Small intestine (tissue), 7 donors: ENCODE measurements around the gene OOSP4A. TPM values are rescaled to one million over a fixed set of nuclear protein-coding genes. Genes with fewer than 3 reads are reported as not detected.

Experiments used
- DNase-seq, 2 donors: peaks; one replicate each; pipeline versions ENCODE4 v3.0.0 to v3.0.0-alpha.2; 2013
- FAIRE-seq: peaks from 2 replicates; lab custom pipeline; 2012; peaks lifted over from hg19 to GRCh38; lab: Jason Lieb, UNC
- H3K27ac ChIP-seq, 3 donors: one replicate each; pipeline ENCODE4 v1.5.1; 2013; ENCODE audit warnings: low read length in 2 of 3, mild to moderate bottlenecking in 2 of 3, control low read depth in 1 of 3, inconsistent platforms in 1 of 3, low read depth in 1 of 3, moderate library complexity in 1 of 3
- H3K27me3 ChIP-seq, 3 donors: one replicate each; pipeline ENCODE4 v1.6.1; 2013; ENCODE audit warnings: low read length in 3 of 3, inconsistent platforms in 1 of 3; ENCODE audit not compliant: control insufficient read depth in 3 of 3, insufficient read depth in 3 of 3
- H3K36me3 ChIP-seq, 3 donors: one replicate each; pipeline ENCODE4 v1.6.1; 2013; ENCODE audit warnings: low read length in 3 of 3, inconsistent platforms in 1 of 3, low read depth in 1 of 3, mild to moderate bottlenecking in 1 of 3, moderate library complexity in 1 of 3; ENCODE audit not compliant: control insufficient read depth in 3 of 3, insufficient read depth in 2 of 3
- H3K4me1 ChIP-seq, 3 donors: one replicate each; pipeline ENCODE4 v1.6.1; 2013; ENCODE audit warnings: low read length in 2 of 3, inconsistent platforms in 1 of 3, low read depth in 1 of 3, mild to moderate bottlenecking in 1 of 3, moderate library complexity in 1 of 3; ENCODE audit not compliant: control insufficient read depth in 3 of 3, insufficient read depth in 2 of 3
- H3K4me3 ChIP-seq, 3 donors: one replicate each; pipeline ENCODE4 v1.5.1; 2013; ENCODE audit warnings: low read length in 3 of 3, control low read depth in 1 of 3, inconsistent platforms in 1 of 3, low read depth in 1 of 3, mild to moderate bottlenecking in 1 of 3, moderate library complexity in 1 of 3
- H3K9me3 ChIP-seq, 2 donors: one replicate each; pipeline ENCODE4 v1.6.1; 2013; ENCODE audit warnings: low read depth in 1 of 2, low read length in 1 of 2; ENCODE audit not compliant: control insufficient read depth in 2 of 2, insufficient read depth in 1 of 2
- WGBS, 3 donors: extraction: QIAGEN DNeasy Blood & Tissue Kit; methylation state at CpG; one replicate each; pipeline ENCODE4 v1.1.7; 2013; 5-methylcytosine and 5-hydroxymethylcytosine counted together
- polyA plus RNA-seq, 4 donors: library from polyadenylated mRNA; stranded (reverse) in 3 of 4; unstranded in 1 of 4; fragments of 200-250 nt in 3 of 4; fragments of 120-200 nt in 1 of 4; gene quantifications; one replicate each; pipeline versions ENCODE4 v1.2.1 to v1.2.3, GENCODE V29; 2013
- donor health status: healthy with polysubstance abuse.
- donor health status: control.
- donor health status: control.
- donor health status: Bipolar disorder and iron deficiency.
- donor health status: healthy.

OOSP4A gene
- polyA plus RNA-seq, 4 donors = 0.09 TPM; not detected in 3

DNA sequence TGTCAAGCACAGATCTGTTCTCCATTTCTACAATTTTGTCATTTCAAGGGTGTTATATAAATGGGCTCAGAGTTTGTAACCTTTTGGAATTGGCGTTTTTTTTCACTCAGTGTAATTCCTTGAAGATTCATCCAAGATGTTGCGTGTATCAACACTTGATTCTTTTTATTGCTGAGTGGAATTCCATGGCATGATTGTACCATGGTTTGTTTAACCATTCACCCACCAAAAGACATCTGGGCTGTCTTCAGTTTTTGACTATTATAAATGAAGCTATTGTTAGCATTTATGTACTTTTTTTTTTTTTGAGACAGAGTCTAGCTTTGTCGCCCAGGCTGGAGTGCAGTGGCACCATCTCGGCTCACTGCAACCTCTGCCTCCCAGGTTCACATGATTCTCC lies 22.7 kb upstream of the OOSP4A start:
- FAIRE-seq (no peak), DNase-seq (no peak)
- Histone ChIP-seq H3K36me3 (no peaks in the 10 kb centered on the region), H3K27me3 (no peaks in the 10 kb centered on the region), H3K4me1 (no peaks in the 10 kb centered on the region), H3K9me3 (peaks cover 0 to 3% of the 10 kb centered on the region in 2 donors), H3K27ac (no peak overlapping the region), H3K4me3 (no peak overlapping the region)
- 84 to 88% (median 87%) methylated on average over 4 of the region's 4 CpGs for WGBS, 3 donors

DNA sequence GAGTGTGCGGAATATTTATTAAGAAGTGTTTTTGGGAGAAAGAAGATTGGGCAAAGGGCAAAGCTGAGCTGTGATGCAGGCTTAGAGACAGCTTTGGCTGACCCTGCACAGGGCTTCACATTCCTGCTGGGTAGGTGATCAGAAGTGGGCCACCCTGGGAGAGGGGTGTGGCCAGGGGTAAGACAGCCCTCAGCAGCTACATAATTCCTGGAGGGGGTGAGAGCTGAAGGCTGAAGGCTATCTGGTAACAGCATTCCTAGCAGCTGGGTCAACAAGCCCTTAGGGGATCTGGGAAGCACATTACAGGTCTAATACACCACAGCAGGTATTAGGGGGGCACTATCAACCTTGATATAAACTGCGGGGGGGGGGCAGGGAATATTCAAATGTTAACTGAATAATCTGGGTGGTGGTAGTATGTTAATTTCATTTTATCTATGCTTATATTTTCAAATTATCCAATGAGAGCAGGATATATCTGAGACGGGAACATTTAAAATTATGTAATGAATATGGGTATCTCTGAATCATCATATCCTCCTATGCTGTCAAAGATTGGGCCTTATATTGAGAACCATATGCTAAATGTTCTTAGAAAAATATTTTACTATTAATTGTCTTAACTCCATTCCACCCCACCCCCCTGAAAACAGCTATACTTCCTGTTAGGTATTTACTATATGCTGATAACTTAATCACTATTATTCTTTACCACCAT lies 19.7 kb upstream of the OOSP4A start:
- Histone ChIP-seq H3K27me3 (no peaks in the 10 kb centered on the region), H3K27ac (no peak overlapping the region), H3K9me3 (peaks cover 0 to 3% of the 10 kb centered on the region in 2 donors), H3K4me3 (no peak overlapping the region), H3K36me3 (no peaks in the 10 kb centered on the region), H3K4me1 (no peaks in the 10 kb centered on the region)
- FAIRE-seq (no peak), DNase-seq (no peak)
- WGBS, 3 donors = 90 to 94% (median 91%) methylated on average over 3 of the region's 3 CpGs

DNA sequence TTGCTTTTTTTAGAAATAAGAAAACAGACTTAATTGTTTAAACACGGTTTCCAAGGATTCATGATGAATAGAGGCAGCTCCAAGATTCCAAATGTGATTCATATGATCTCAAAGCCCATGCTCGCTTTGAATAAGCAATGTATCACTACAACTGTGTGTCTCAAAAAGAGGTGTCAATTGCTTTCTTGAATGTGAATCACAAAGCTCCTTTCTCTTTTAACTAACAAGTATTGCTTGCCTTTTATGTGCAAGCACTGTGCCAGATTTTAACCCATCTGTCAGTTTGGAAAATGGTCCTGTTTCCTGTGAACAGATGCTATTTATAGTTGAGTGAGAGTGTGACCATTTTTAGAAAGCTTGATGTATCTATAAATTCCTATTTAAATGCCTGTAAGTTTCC lies 19.1 kb upstream of the OOSP4A start:
- no peak overlapping the region for H3K4me3 ChIP-seq
- 51 to 61% (median 57%) methylated on average over 2 of the region's 2 CpGs for WGBS, 3 donors
- no peak for DNase-seq
- FAIRE-seq = no peak
- peaks cover 0 to 3% of the 10 kb centered on the region in 2 donors for H3K9me3 ChIP-seq
- no peak overlapping the region for H3K27ac ChIP-seq
- H3K4me1 ChIP-seq = no peaks in the 10 kb centered on the region
- H3K36me3 ChIP-seq = no peaks in the 10 kb centered on the region
- no peaks in the 10 kb centered on the region for H3K27me3 ChIP-seq

DNA sequence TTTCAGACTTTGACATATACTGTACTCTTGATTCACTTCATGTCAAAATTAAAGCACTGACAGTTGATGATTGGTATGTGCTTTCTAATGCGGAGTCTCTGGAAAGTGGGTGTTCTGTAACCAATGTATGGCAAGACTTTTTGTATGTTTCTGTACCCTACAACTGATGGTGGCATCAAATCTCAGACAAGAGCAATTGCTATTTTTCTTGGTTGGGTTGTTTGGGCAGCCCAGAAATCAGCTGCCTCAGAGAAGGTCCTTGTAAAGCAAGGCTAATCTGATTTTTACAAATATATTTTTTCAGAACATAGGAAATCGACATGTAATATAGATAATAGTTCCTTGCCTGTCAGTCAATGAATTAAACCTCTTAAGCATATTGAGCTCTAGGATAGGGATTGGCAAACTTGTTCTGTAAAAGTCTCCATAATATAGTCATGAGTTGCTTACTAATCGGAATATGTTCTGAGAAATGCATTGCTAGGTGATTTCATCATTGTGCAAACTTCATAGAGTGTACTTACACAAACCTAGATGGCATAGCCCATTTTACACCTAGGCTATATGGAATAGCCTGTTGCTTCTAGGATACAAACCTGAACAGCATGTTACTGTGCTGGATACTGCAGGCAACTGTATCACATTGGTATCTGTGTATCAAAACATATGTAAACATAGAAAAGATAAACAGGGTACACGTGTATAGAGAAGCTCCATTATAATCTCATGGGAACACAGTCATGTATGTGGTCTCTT lies 10.2 kb upstream of the OOSP4A start:
- Histone ChIP-seq H3K27ac (no peak overlapping the region), H3K9me3 (no peaks in the 10 kb centered on the region), H3K36me3 (no peaks in the 10 kb centered on the region), H3K4me1 (no peaks in the 10 kb centered on the region), H3K27me3 (no peaks in the 10 kb centered on the region), H3K4me3 (no peak overlapping the region)
- WGBS, 3 donors = 72 to 74% (median 73%) methylated on average over 4 of the region's 4 CpGs
- DNase-seq (no peak), FAIRE-seq (no peak)

DNA sequence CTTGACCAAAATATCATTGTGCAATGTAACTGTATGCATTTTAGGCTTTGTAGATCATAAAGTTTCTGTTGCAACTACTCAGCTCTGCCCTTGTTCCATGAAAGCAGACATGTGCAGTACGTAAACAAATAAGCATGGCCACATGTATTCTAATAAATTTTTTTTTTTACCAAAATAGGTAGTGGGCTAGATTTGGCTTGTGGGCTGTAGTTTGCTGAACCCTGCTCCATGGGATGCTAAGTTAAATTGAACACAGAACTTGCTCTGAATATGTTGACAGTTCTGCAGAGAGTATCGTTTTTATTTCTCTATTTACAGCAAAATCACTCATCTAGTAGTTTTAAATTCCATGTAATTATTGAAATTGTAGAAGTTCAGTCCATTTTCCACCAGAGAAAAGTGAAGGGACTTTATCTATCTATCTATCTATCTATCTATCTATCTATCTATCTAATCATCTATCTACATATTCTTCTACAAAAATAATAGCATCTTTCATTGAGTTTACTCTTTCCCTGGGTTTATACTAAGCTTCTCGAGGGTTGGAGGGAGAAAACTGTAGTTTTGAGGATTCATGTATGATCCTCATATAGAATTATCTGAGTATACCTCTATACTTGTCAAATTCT lies 9.5 kb upstream of the OOSP4A start:
- no peaks in the 10 kb centered on the region for H3K9me3 ChIP-seq
- no peaks in the 10 kb centered on the region for H3K27me3 ChIP-seq
- DNase-seq (no peak), FAIRE-seq (no peak)
- no peak overlapping the region for H3K4me3 ChIP-seq
- 70 to 79% (median 75%) methylated on average over 3 of the region's 3 CpGs for WGBS, 3 donors
- no peaks in the 10 kb centered on the region for H3K36me3 ChIP-seq
- H3K27ac ChIP-seq = no peak overlapping the region
- H3K4me1 ChIP-seq = no peaks in the 10 kb centered on the region

DNA sequence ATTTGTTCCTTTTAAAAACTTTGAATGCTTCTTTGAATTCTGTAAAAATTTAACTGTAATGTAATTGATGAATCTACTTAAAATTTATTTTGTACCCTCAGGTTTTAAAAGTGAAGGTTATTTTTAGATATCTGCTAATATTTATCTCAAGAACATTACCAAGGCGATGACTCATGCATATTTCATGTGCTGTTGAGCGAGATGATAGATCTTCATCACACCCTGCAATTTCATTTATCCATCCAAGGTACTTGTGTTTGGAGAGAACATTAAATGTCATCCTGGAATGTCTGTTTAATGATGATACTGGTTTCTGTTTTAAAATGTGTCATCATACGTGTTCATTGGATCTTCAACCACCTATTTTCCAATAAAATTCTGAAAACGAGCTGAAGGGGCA lies 6.7 kb upstream of the OOSP4A start:
- no peak for FAIRE-seq

DNA sequence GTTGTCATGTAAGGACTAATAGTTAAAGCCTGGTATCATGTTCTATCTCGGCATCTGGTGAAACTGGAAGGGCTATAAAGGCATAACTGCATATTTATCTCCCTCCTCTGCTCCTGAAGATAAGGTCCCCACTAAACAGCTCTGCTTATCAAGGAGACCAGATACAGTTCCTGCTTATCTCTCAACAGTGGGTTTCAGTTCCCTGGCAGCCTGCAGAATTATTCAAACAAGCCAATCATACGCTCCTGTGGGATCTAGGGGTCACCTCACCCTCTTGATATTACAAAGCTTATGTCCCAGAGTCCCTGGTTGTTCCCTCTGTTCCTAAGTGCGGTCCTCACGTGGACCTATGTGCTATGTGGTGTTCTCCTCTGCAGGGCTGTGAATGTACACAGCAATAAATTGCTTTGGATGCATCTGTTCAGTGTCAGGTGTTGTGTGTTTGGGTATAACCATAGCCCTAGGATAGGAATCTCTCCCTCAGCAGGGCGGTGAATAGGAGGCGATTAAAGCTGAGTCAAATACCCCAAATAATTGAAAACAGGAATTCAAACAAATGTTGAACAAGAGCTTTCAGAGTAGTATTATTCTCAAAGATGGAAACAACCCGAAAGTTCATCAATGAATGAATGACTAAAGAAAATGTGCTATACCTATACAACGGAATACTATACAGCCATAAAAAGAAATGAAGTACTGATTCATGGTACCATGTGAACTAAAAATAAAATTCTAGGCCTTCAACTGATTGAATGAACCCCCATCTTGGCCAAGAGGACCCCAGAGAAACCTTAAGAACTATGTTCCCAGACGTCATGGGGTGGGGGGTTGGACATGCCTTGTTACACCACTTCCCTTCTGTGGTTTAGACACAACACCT lies 3.1 kb upstream of the OOSP4A start:
- Histone ChIP-seq H3K4me3 (no peak overlapping the region), H3K36me3 (no peaks in the 10 kb centered on the region), H3K9me3 (peaks cover 0 to 10% of the 10 kb centered on the region in 2 donors), H3K27ac (peak overlapping the region in 1 of 3 donors; percentile 58), H3K4me1 (peaks cover 0 to 2% (median 0%) of the 10 kb centered on the region in 3 donors), H3K27me3 (no peaks in the 10 kb centered on the region)
- WGBS, 3 donors = 47 to 57% (median 52%) methylated on average over 9 of the region's 9 CpGs
- no peak for FAIRE-seq
- DNase-seq = peak; percentile 67 to 69

More for the DNA sequence above, 6.7 kb upstream of the OOSP4A start:
- Histone ChIP-seq H3K4me1 (peaks cover 0 to 2% (median 0%) of the 10 kb centered on the region in 3 donors), H3K36me3 (no peaks in the 10 kb centered on the region), H3K27ac (no peak overlapping the region), H3K9me3 (peaks cover 0 to 7% of the 10 kb centered on the region in 2 donors), H3K27me3 (no peaks in the 10 kb centered on the region), H3K4me3 (no peak overlapping the region)
- WGBS, 3 donors = 69 to 80% (median 74%) methylated on average over 4 of the region's 4 CpGs
- DNase-seq = no peak

DNA sequence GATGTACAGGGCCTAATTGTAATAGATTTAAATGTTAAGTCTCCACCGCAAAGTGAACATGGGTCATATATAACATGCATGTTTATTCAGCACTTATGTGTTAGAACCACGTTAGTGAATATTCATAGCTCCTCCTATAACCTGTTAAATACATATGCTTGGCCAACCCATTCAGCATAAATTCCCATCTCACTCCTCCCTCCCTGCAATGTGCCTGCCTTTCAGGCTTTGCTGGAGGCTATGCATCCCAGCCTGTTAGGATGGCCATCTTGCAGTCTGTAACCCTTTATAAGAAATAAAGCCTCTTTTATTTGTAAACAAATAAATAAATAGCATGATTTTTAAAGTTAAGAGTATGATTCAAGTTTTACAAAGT lies 1.7 kb upstream of the OOSP4A start:
- DNase-seq (no peak), FAIRE-seq (no peak)
- H3K27me3 ChIP-seq = no peaks in the 10 kb centered on the region
- H3K27ac ChIP-seq = peak overlapping the region in 1 of 3 donors; percentile 64
- peaks cover 0 to 2% (median 0%) of the 10 kb centered on the region in 3 donors for H3K4me1 ChIP-seq
- 52 to 63% (median 55%) methylated on average over 2 of the region's 2 CpGs for WGBS, 3 donors
- H3K4me3 ChIP-seq = no peak overlapping the region
- H3K36me3 ChIP-seq = no peaks in the 10 kb centered on the region
- H3K9me3 ChIP-seq = peaks cover 0 to 10% of the 10 kb centered on the region in 2 donors
